Measurements from ENCODE around the gene WSCD1. TPM values are rescaled to one million over a fixed set of nuclear protein-coding genes. Genes with fewer than 3 reads are reported as not detected.

Gene WSCD1
- polyA plus RNA-seq, 1 donor from 2014 or later = 9.5 TPM

DNA sequence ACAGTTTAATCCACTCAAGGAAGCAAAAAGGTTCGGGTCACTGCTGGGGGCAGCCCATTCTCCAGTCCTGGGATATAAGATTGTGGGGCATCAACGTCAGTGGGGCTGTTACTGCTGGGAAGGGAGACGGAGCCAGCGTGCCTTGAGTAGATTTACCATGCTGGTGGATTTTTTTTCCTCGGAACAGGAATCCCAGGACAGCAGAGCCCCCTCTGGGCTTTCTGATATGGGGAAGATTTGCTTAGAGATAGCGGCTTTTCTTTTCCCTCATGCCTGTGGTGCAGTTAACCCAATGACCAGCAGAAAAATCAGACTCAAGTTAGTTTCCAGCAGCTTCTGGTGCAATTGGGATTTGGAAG, 35.4 kb downstream of the WSCD1 start:
- Histone ChIP-seq H3K36me3 (ENCODE audit: insufficient read depth, low read length) (no peaks in the 10 kb centered on the region), H2AFZ (ENCODE audit: low read depth, low read length) (no peak overlapping the region), H4K20me1 (ENCODE audit: insufficient read depth) (no peaks in the 10 kb centered on the region), H3K9ac (ENCODE audit: low read length) (no peak overlapping the region), H3K9me2 (ENCODE audit: insufficient read depth, low read length) (no peaks in the 10 kb centered on the region), H3K4me3 (ENCODE audit: low read length) (no peak overlapping the region), H3K4me2 (ENCODE audit: low read length) (no peak overlapping the region), H3F3A (ENCODE audit: insufficient read depth, low read length, poor library complexity, severe bottlenecking) (no peaks in the 10 kb centered on the region), H3K9me3 (ENCODE audit: low read length) (no peaks in the 10 kb centered on the region), H3K79me2 (replicated peaks; ENCODE audit: insufficient read depth, low read length) (no peaks in the 10 kb centered on the region), H3K27me3 (ENCODE audit: insufficient read depth, low read depth, low read length) (no peaks in the 10 kb centered on the region), H3K27ac (ENCODE audit: low read length) (no peak overlapping the region)
- TF ChIP-seq MXI1 (conservative IDR thresholded peaks at IDR 0.05; ENCODE audit: poor library complexity, severe bottlenecking) (no peak), EZH2 (IDR thresholded peaks at IDR 0.05; ENCODE audit: borderline replicate concordance, insufficient read depth, low read length, poor library complexity, severe bottlenecking) (no peak), EP300 (conservative IDR thresholded peaks at IDR 0.05; ENCODE audit: poor library complexity, severe bottlenecking) (no peak), POLR2AphosphoS5 (IDR thresholded peaks at IDR 0.05) (no peak), TAF1 (IDR thresholded peaks at IDR 0.05; ENCODE audit: low read depth) (no peak)
- TF ChIP-seq, protein P1, sequence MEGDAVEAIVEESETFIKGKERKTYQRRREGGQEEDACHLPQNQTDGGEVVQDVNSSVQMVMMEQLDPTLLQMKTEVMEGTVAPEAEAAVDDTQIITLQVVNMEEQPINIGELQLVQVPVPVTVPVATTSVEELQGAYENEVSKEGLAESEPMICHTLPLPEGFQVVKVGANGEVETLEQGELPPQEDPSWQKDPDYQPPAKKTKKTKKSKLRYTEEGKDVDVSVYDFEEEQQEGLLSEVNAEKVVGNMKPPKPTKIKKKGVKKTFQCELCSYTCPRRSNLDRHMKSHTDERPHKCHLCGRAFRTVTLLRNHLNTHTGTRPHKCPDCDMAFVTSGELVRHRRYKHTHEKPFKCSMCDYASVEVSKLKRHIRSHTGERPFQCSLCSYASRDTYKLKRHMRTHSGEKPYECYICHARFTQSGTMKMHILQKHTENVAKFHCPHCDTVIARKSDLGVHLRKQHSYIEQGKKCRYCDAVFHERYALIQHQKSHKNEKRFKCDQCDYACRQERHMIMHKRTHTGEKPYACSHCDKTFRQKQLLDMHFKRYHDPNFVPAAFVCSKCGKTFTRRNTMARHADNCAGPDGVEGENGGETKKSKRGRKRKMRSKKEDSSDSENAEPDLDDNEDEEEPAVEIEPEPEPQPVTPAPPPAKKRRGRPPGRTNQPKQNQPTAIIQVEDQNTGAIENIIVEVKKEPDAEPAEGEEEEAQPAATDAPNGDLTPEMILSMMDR (IDR thresholded peaks at IDR 0.05; ENCODE audit: poor library complexity, severe bottlenecking) = no peak
- TF ChIP-seq, protein P2, sequence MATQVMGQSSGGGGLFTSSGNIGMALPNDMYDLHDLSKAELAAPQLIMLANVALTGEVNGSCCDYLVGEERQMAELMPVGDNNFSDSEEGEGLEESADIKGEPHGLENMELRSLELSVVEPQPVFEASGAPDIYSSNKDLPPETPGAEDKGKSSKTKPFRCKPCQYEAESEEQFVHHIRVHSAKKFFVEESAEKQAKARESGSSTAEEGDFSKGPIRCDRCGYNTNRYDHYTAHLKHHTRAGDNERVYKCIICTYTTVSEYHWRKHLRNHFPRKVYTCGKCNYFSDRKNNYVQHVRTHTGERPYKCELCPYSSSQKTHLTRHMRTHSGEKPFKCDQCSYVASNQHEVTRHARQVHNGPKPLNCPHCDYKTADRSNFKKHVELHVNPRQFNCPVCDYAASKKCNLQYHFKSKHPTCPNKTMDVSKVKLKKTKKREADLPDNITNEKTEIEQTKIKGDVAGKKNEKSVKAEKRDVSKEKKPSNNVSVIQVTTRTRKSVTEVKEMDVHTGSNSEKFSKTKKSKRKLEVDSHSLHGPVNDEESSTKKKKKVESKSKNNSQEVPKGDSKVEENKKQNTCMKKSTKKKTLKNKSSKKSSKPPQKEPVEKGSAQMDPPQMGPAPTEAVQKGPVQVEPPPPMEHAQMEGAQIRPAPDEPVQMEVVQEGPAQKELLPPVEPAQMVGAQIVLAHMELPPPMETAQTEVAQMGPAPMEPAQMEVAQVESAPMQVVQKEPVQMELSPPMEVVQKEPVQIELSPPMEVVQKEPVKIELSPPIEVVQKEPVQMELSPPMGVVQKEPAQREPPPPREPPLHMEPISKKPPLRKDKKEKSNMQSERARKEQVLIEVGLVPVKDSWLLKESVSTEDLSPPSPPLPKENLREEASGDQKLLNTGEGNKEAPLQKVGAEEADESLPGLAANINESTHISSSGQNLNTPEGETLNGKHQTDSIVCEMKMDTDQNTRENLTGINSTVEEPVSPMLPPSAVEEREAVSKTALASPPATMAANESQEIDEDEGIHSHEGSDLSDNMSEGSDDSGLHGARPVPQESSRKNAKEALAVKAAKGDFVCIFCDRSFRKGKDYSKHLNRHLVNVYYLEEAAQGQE (IDR thresholded peaks at IDR 0.05; ENCODE audit: borderline replicate concordance) = no peak

DNA sequence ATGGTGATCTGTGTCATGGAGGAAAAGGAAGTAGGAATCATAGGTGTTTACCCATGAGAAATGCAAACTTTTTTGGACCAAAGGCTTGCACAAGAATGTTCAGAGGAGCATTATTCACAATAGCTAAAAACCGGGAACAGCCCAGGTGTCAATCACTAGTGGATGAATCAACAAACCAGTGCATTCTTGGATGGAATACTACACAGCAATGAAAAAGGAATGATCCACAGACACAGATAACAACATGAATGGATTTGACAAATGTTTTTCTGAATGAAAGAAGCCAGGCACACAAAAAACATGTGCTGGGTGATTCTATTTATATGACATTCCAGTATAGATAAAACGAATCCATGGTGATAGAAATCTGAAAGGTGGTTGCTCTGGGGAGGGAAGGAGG, 36.0 kb downstream of the WSCD1 start:
- Histone ChIP-seq H4K20me1 (ENCODE audit: insufficient read depth) (no peaks in the 10 kb centered on the region), H3K36me3 (ENCODE audit: insufficient read depth, low read length) (no peaks in the 10 kb centered on the region), H3K4me3 (ENCODE audit: low read length) (no peak overlapping the region), H3K9me2 (ENCODE audit: insufficient read depth, low read length) (no peaks in the 10 kb centered on the region), H3K79me2 (replicated peaks; ENCODE audit: insufficient read depth, low read length) (no peaks in the 10 kb centered on the region), H3K9me3 (ENCODE audit: low read length) (no peaks in the 10 kb centered on the region), H3F3A (ENCODE audit: insufficient read depth, low read length, poor library complexity, severe bottlenecking) (no peaks in the 10 kb centered on the region), H2AFZ (ENCODE audit: low read depth, low read length) (no peak overlapping the region), H3K27ac (ENCODE audit: low read length) (no peak overlapping the region), H3K9ac (ENCODE audit: low read length) (no peak overlapping the region), H3K4me2 (ENCODE audit: low read length) (no peak overlapping the region), H3K27me3 (ENCODE audit: insufficient read depth, low read depth, low read length) (no peaks in the 10 kb centered on the region)
- no peak for TF ChIP-seq EP300 (conservative IDR thresholded peaks at IDR 0.05; ENCODE audit: poor library complexity, severe bottlenecking)
- no peak for TF ChIP-seq MXI1 (conservative IDR thresholded peaks at IDR 0.05; ENCODE audit: poor library complexity, severe bottlenecking)
- TF ChIP-seq, protein P1 (IDR thresholded peaks at IDR 0.05; ENCODE audit: poor library complexity, severe bottlenecking) = no peak
- TF ChIP-seq POLR2AphosphoS5 (IDR thresholded peaks at IDR 0.05) = no peak
- no peak for TF ChIP-seq SMC3 (conservative IDR thresholded peaks at IDR 0.05; ENCODE audit: poor library complexity)
- TF ChIP-seq RAD21 (conservative IDR thresholded peaks at IDR 0.05) = no peak
- TF ChIP-seq, protein P2 (IDR thresholded peaks at IDR 0.05; ENCODE audit: borderline replicate concordance) = no peak
- TF ChIP-seq EZH2 (IDR thresholded peaks at IDR 0.05; ENCODE audit: borderline replicate concordance, insufficient read depth, low read length, poor library complexity, severe bottlenecking) = no peak
- TF ChIP-seq TAF1 (IDR thresholded peaks at IDR 0.05; ENCODE audit: low read depth) = no peak

All from neural cell (in vitro differentiated cells).